NCI-H345 (cell line): ENCODE data around the gene ADAMTSL2.

Experiments used
- DNase-seq: peaks from one replicate; lab custom pipeline; 2025; lab: John Stamatoyannopoulos, UW

Gene ADAMTSL2

GRCh38 chr9:133589454-133590227 lies 55.1 kb downstream of the ADAMTSL2 start:
- DNase-seq, result peak; percentile 12

GRCh38 chr9:133590231-133590855 lies 55.8 kb downstream of the ADAMTSL2 start:
- no peak for DNase-seq

GRCh38 chr9:133591116-133591910 lies 56.8 kb downstream of the ADAMTSL2 start:
- DNase-seq, result peak; percentile 72

GRCh38 chr9:133591985-133592384 lies 57.5 kb downstream of the ADAMTSL2 start:
- DNase-seq, result no peak

- DNase-seq, result no peak
Measured at GRCh38 chr9:133592731-133593409, 58.4 kb downstream of the ADAMTSL2 start.

GRCh38 chr9:133593587-133594253 lies 59.2 kb downstream of the ADAMTSL2 start:
- DNase-seq, result no peak

GRCh38 chr9:133594310-133594709 lies 59.8 kb downstream of the ADAMTSL2 start:
- no peak for DNase-seq

- no peak for DNase-seq
Measured at GRCh38 chr9:133595910-133596309, 61.4 kb downstream of the ADAMTSL2 start.

- peak; percentile 34 for DNase-seq
Measured at GRCh38 chr9:133597316-133597957, 62.9 kb downstream of the ADAMTSL2 start.

GRCh38 chr9:133598978-133599377 lies 64.5 kb downstream of the ADAMTSL2 start:
- DNase-seq, result no peak

GRCh38 chr9:133599470-133600173 lies 65.1 kb downstream of the ADAMTSL2 start:
- DNase-seq, result no peak

- peak; percentile 12 for DNase-seq
Measured at GRCh38 chr9:133600739-133601138, 66.2 kb downstream of the ADAMTSL2 start.

- DNase-seq, result no peak
Measured at GRCh38 chr9:133601746-133602145, 67.2 kb downstream of the ADAMTSL2 start.

- peak; percentile 30 for DNase-seq
Measured at GRCh38 chr9:133602277-133602676, 67.8 kb downstream of the ADAMTSL2 start.

GRCh38 chr9:133603135-133603927 lies 68.8 kb downstream of the ADAMTSL2 start:
- peak; percentile 47 for DNase-seq

GRCh38 chr9:133604214-133604613 lies 69.7 kb downstream of the ADAMTSL2 start:
- peak; percentile 40 for DNase-seq

- no peak for DNase-seq
Measured at GRCh38 chr9:133604856-133605255, 70.4 kb downstream of the ADAMTSL2 start.

GRCh38 chr9:133605446-133605845 lies 70.9 kb downstream of the ADAMTSL2 start:
- no peak for DNase-seq

GRCh38 chr9:133605856-133606707 lies 71.6 kb downstream of the ADAMTSL2 start:
- no peak for DNase-seq
